H1 (cell line): Measurements from ENCODE around the gene ARHGAP18. TPM values are rescaled to one million over a fixed set of nuclear protein-coding genes. Genes with fewer than 3 reads are reported as not detected.

ENCODE experiments used
- CTCF ChIA-PET: fragments of 300-600 bp; sonication (Branson Sonifier 250); formaldehyde crosslinking; loops from one replicate; lab custom pipeline; 2021; ENCODE audit not compliant: partially characterized antibody; lab: Charles Lee
- POLR2A ChIA-PET: fragments of 300-600 bp; sonication (Branson Sonifier 250); formaldehyde crosslinking; loops from one replicate; lab custom pipeline; 2021; ENCODE audit warnings: inconsistent platforms; ENCODE audit not compliant: partially characterized antibody; lab: Charles Lee
- DNase-seq, 2 experiments: peaks; one replicate each; pipeline versions ENCODE4 v3.0.0 to v3.0.0-alpha.2; 2010 to 2022; ENCODE audit warnings: low spot score in 2 of 2, low read depth in 1 of 2, mixed read lengths in 1 of 2
- FAIRE-seq: peaks from 2 replicates; lab custom pipeline; 2011; peaks lifted over from hg19 to GRCh38; lab: Jason Lieb, UNC
- H2AFZ ChIP-seq: 2 replicates; pipeline ENCODE4 v1.8.1; 2012; ENCODE audit warnings: low read length, inconsistent platforms
- H2AK5ac ChIP-seq: 2 replicates; pipeline ENCODE4 v1.6.1; 2013; ENCODE audit warnings: low read depth, low read length
- H2BK120ac ChIP-seq: replicated peaks from 2 replicates; pipeline ENCODE3; 2013; ENCODE audit warnings: low read depth, low read length, inconsistent platforms
- H2BK12ac ChIP-seq: 2 replicates; pipeline ENCODE4 v1.6.1; 2013; ENCODE audit warnings: low read depth, low read length
- H2BK15ac ChIP-seq: 2 replicates; pipeline ENCODE4 v1.6.1; 2013; ENCODE audit warnings: low read length
- H2BK20ac ChIP-seq: 2 replicates; pipeline ENCODE4 v1.6.1; 2013; ENCODE audit warnings: low read length
- H2BK5ac ChIP-seq: 2 replicates; pipeline ENCODE4 v1.6.1; 2013; ENCODE audit warnings: low read depth, low read length
- H3K14ac ChIP-seq: 2 replicates; pipeline ENCODE4 v1.6.1; 2013; ENCODE audit warnings: inconsistent platforms; ENCODE audit not compliant: insufficient read length
- H3K18ac ChIP-seq: 2 replicates; pipeline ENCODE4 v1.6.1; 2013; ENCODE audit warnings: low read length; ENCODE audit errors: extremely low read depth
- H3K23ac ChIP-seq: 2 replicates; pipeline ENCODE4 v1.6.1; 2013; ENCODE audit warnings: inconsistent platforms; ENCODE audit not compliant: insufficient read length
- H3K23me2 ChIP-seq: 2 replicates; pipeline ENCODE4 v1.6.1; 2013; ENCODE audit warnings: low read depth, low read length
- H3K27ac ChIP-seq: 2 replicates; pipeline ENCODE4 v1.6.1; 2011; ENCODE audit warnings: low read depth, low read length, inconsistent platforms
- H3K27me3 ChIP-seq, 4 experiments: replicated peaks in 1 of 4; 1 replicate in 1 of 4; 2 replicates in 3 of 4; pipeline versions ENCODE4 v1.6.1 to v1.8.1; 2011 to 2013; ENCODE audit warnings: low read length in 3 of 4, mild to moderate bottlenecking in 3 of 4, inconsistent platforms in 2 of 4, mixed read lengths in 2 of 4, moderate library complexity in 1 of 4; ENCODE audit not compliant: control insufficient read depth in 3 of 4, insufficient read depth in 3 of 4; ENCODE audit errors: extremely low read depth in 1 of 4
- H3K36me3 ChIP-seq, 4 experiments: 2 replicates each; pipeline versions ENCODE4 v1.6.1 to v1.8.1; 2011 to 2013; ENCODE audit warnings: mild to moderate bottlenecking in 4 of 4, low read length in 3 of 4, moderate library complexity in 2 of 4, control low read depth in 1 of 4, inconsistent platforms in 1 of 4; ENCODE audit not compliant: insufficient read depth in 4 of 4, control insufficient read depth in 2 of 4
- H3K4ac ChIP-seq: replicated peaks from 2 replicates; pipeline ENCODE3; 2013; ENCODE audit warnings: low read length, low read depth, mixed read lengths, inconsistent platforms; ENCODE audit not compliant: insufficient read length
- H3K4me1 ChIP-seq, 4 experiments: replicated peaks in 1 of 4; 1 replicate in 1 of 4; 2 replicates in 3 of 4; pipeline versions ENCODE4 v1.6.1 to v1.8.1; 2011 to 2013; ENCODE audit warnings: low read length in 3 of 4, inconsistent platforms in 2 of 4, mixed read lengths in 1 of 4; ENCODE audit not compliant: insufficient read depth in 4 of 4, control insufficient read depth in 3 of 4
- H3K4me2 ChIP-seq, 2 experiments: 2 replicates each; pipeline versions ENCODE4 v1.6.1 to v1.8.1; 2011 to 2013; ENCODE audit warnings: low read depth in 2 of 2, low read length in 2 of 2, control low read depth in 1 of 2, inconsistent platforms in 1 of 2, mild to moderate bottlenecking in 1 of 2; ENCODE audit not compliant: insufficient read depth in 1 of 2
- H3K4me3 ChIP-seq, 4 experiments: fragments of 200-600, 300-600 bp in 1 of 4; sonication (generic), shearing (Covaris generic), sonication (Bioruptor Twin) in 1 of 4; 2 replicates each; pipeline versions ENCODE4 v1.5.1 to v1.8.1; 2011 to 2016; ENCODE audit warnings: low read length in 4 of 4, low read depth in 3 of 4, control low read depth in 2 of 4, inconsistent platforms in 2 of 4, mild to moderate bottlenecking in 2 of 4, mixed read lengths in 1 of 4, moderate library complexity in 1 of 4; ENCODE audit not compliant: insufficient read depth in 2 of 4; ENCODE audit errors: extremely low read depth in 1 of 4
- H3K56ac ChIP-seq: replicated peaks from 2 replicates; pipeline ENCODE3; 2013; ENCODE audit warnings: low read depth, mild to moderate bottlenecking, mixed read lengths, low read length, inconsistent platforms; ENCODE audit not compliant: insufficient read length
- H3K79me1 ChIP-seq: 2 replicates; pipeline ENCODE4 v1.6.1; 2013; ENCODE audit warnings: low read depth, low read length, control low read depth
- H3K79me2 ChIP-seq, 2 experiments: 2 replicates each; pipeline versions ENCODE4 v1.6.1 to v1.8.1; 2012 to 2013; ENCODE audit warnings: low read length in 2 of 2, mild to moderate bottlenecking in 2 of 2, inconsistent platforms in 1 of 2; ENCODE audit not compliant: insufficient read depth in 2 of 2, control insufficient read depth in 1 of 2
- H3K9ac ChIP-seq, 4 experiments: replicated peaks in 1 of 4; 1 replicate in 1 of 4; 2 replicates in 3 of 4; pipeline versions ENCODE4 v1.6.1 to v1.8.1; 2011 to 2013; ENCODE audit warnings: low read depth in 3 of 4, low read length in 3 of 4, control low read depth in 2 of 4, mild to moderate bottlenecking in 2 of 4, moderate library complexity in 2 of 4, inconsistent platforms in 1 of 4; ENCODE audit errors: extremely low read depth in 1 of 4
- H3K9me3 ChIP-seq, 2 experiments: 2 replicates each; pipeline versions ENCODE4 v1.6.1 to v1.8.1; 2012 to 2013; ENCODE audit warnings: mild to moderate bottlenecking in 2 of 2, moderate library complexity in 2 of 2, control low read depth in 1 of 2, inconsistent platforms in 1 of 2, low read depth in 1 of 2, low read length in 1 of 2, mixed read lengths in 1 of 2; ENCODE audit not compliant: insufficient read depth in 2 of 2
- H4K20me1 ChIP-seq, 2 experiments: replicated peaks in 1 of 2; 2 replicates each; pipeline versions ENCODE3 to v1.8.1; 2011 to 2013; ENCODE audit warnings: inconsistent platforms in 2 of 2, low read length in 2 of 2, mild to moderate bottlenecking in 1 of 2; ENCODE audit not compliant: insufficient read depth in 2 of 2, control insufficient read depth in 1 of 2
- H4K5ac ChIP-seq: 2 replicates; pipeline ENCODE4 v1.6.1; 2013; ENCODE audit warnings: low read length, low read depth, mixed read lengths, inconsistent platforms; ENCODE audit not compliant: insufficient read length
- H4K8ac ChIP-seq: 2 replicates; pipeline ENCODE4 v1.8.0; 2013; ENCODE audit warnings: mild to moderate bottlenecking, moderate library complexity, low read length, inconsistent platforms; ENCODE audit not compliant: insufficient read depth; ENCODE audit errors: extremely low read depth
- H4K91ac ChIP-seq: replicated peaks from 2 replicates; pipeline ENCODE3; 2013; ENCODE audit warnings: low read length, mixed read lengths, inconsistent platforms; ENCODE audit not compliant: insufficient read length
- HDAC6 ChIP-seq: IDR thresholded peaks from one replicate; pipeline ENCODE4 v1.7.1; 2012; ENCODE audit warnings: low read depth, mild to moderate bottlenecking, inconsistent platforms, low read length, moderate library complexity
- SIRT6 ChIP-seq: IDR thresholded peaks from one replicate; pipeline ENCODE4 v1.7.1; 2012; ENCODE audit warnings: low read length, inconsistent platforms
- WGBS, 2 experiments: shearing (Covaris generic) in 1 of 2; methylation state at CpG; one replicate each; pipeline versions ENCODE4 v1.1.6 to v1.1.7; 2013 to 2015; ENCODE audit warnings: low lambda C conversion rate in 2 of 2, mixed read lengths in 2 of 2, inconsistent platforms in 1 of 2, low coverage in 1 of 2, missing lambda C conversion rate in 1 of 2; ENCODE audit not compliant: insufficient replicate concordance in 2 of 2, insufficient coverage in 1 of 2, insufficient read length in 1 of 2; ENCODE audit errors: extremely low coverage in 1 of 2, missing lambda C conversion rate in 1 of 2; 5-methylcytosine and 5-hydroxymethylcytosine counted together
- polyA plus RNA-seq, 7 experiments: library from polyadenylated mRNA; depleted of rRNA in 3 of 7; stranded (reverse) in 5 of 7; unstranded in 2 of 7; fragments of >200 nt in 5 of 7; fragments of 200-250 nt in 2 of 7; gene quantifications; 1 replicate in 5 of 7; 2 replicates in 1 of 7; 4 replicates in 1 of 7; pipeline versions ENCODE4 v1.2.1 to v1.2.3, GENCODE V29; 2011 to 2013; ENCODE audit warnings: missing spikeins in 2 of 7, mixed read lengths in 2 of 7
- total RNA-seq: library from RNA; stranded (reverse); fragmentation: NEBNext Ultra II Directional; extraction: Animal tissue kit (Norgen Biotek cat#: 25700); gene quantifications from 2 replicates; pipeline ENCODE4 v1.2.1, GENCODE V29; 2021

Gene ARHGAP18
- total and polyA plus RNA-seq, 2 of the 8 experiments (the other 6 are each of a cell fraction or from before 2014, with no cell fraction given), result 0.83 to 4.5 TPM

- no peak overlapping the region for H2BK15ac ChIP-seq
- H3K36me3 ChIP-seq, result no peaks in the 10 kb centered on the region
- no peak overlapping the region for H4K8ac ChIP-seq
- H3K4me2 ChIP-seq, result no peak overlapping the region
- FAIRE-seq (no peak), DNase-seq (no peak)
- H2BK12ac ChIP-seq, result no peak overlapping the region
- H3K14ac ChIP-seq, result no peak overlapping the region
- no peak overlapping the region for H3K23ac ChIP-seq
- no peak overlapping the region for H2BK120ac ChIP-seq
- no peak overlapping the region for H3K18ac ChIP-seq
- no peak overlapping the region for H3K4me3 ChIP-seq
- H3K56ac ChIP-seq, result no peak overlapping the region
- no peak overlapping the region for H4K91ac ChIP-seq
- H3K9ac ChIP-seq, result no peak overlapping the region
- no peaks in the 10 kb centered on the region for H3K27me3 ChIP-seq
- no peak overlapping the region for H2AFZ ChIP-seq
- H3K9me3 ChIP-seq, result no peaks in the 10 kb centered on the region
- CTCF ChIA-PET, result interaction anchor here (1.1 to 1.4 kb wide), 3 partner anchors 11 to 124 kb away, joined by 4 read pairs; no protein-coding TSS in a partner anchor
- no peaks in the 10 kb centered on the region for H3K4me1 ChIP-seq
- H4K20me1 ChIP-seq, result no peaks in the 10 kb centered on the region
- POLR2A ChIA-PET, result no interaction called here
- no peak overlapping the region for H2BK20ac ChIP-seq
- no peaks in the 10 kb centered on the region for H3K79me2 ChIP-seq
- 97% methylated on average over 5 of the region's 5 CpGs; no CpG with 5 or more reads in 1 of the 2 experiments for WGBS, 2 experiments
- H4K5ac ChIP-seq, result no peak overlapping the region
- H2AK5ac ChIP-seq, result no peak overlapping the region
- TF ChIP-seq HDAC6 (no peak), SIRT6 (no peak)
- no peak overlapping the region for H2BK5ac ChIP-seq
- no peaks in the 10 kb centered on the region for H3K79me1 ChIP-seq
- no peak overlapping the region for H3K4ac ChIP-seq
- no peak overlapping the region for H3K27ac ChIP-seq
- H3K23me2 ChIP-seq, result no peaks in the 10 kb centered on the region
These were observed 7.3 kb upstream of the ARHGAP18 start for GRCh38 chr6:129717277-129717676.
